Stomach (tissue), 4 donors: ENCODE data around the gene SEC14L6.

Experiments used
- EP300 ChIP-seq: sonication (generic); formaldehyde crosslinking; IDR thresholded peaks from one replicate; pipeline ENCODE4 v1.6.1; 2017; ENCODE audit warnings: antibody characterized with exemption
- POLR2A ChIP-seq, 4 donors: fragments of 450-650 bp; IDR thresholded peaks; one replicate each; pipeline ENCODE4 v1.6.1; 2016; ENCODE audit warnings: antibody characterized with exemption in 4 of 4, control low read depth in 2 of 4, mild to moderate bottlenecking in 1 of 4, moderate library complexity in 1 of 4
- POLR2AphosphoS5 ChIP-seq, 3 donors: sonication (generic); formaldehyde crosslinking; IDR thresholded peaks; one replicate each; pipeline ENCODE4 v1.6.1; 2016; ENCODE audit warnings: antibody characterized with exemption in 3 of 3
- TF ChIP-seq, protein P1 (sequence below), 7 experiments: fragments of 450-650 bp in 4 of 7; fragments of 200-600 bp in 3 of 7; sonication (generic) in 3 of 7; IDR thresholded peaks; one replicate each; pipeline ENCODE4 v1.5.1; 2016 to 2019; ENCODE audit warnings: antibody characterized with exemption in 7 of 7, control low read depth in 2 of 7, mild to moderate bottlenecking in 1 of 7

- TF ChIP-seq, protein P1, sequence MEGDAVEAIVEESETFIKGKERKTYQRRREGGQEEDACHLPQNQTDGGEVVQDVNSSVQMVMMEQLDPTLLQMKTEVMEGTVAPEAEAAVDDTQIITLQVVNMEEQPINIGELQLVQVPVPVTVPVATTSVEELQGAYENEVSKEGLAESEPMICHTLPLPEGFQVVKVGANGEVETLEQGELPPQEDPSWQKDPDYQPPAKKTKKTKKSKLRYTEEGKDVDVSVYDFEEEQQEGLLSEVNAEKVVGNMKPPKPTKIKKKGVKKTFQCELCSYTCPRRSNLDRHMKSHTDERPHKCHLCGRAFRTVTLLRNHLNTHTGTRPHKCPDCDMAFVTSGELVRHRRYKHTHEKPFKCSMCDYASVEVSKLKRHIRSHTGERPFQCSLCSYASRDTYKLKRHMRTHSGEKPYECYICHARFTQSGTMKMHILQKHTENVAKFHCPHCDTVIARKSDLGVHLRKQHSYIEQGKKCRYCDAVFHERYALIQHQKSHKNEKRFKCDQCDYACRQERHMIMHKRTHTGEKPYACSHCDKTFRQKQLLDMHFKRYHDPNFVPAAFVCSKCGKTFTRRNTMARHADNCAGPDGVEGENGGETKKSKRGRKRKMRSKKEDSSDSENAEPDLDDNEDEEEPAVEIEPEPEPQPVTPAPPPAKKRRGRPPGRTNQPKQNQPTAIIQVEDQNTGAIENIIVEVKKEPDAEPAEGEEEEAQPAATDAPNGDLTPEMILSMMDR (IDR thresholded peaks at IDR 0.05), result no peak
- TF ChIP-seq POLR2A (IDR thresholded peaks at IDR 0.05) (no peak), POLR2AphosphoS5 (IDR thresholded peaks at IDR 0.05) (no peak), EP300 (no peak)
These were observed 44.6 kb upstream of the SEC14L6 start for GRCh38 chr22:30591191-30591587.
